VCaP (cell line): ENCODE results near the gene LRCH4.
A peak's percentile ranks its signal among the peaks of the same experiment; 100 is the strongest.

Experiments used
- H3K27ac ChIP-seq: fragments of 450-650 bp; 2 replicates; pipeline ENCODE4 v1.5.1; 2017
- TF ChIP-seq, protein P1 (sequence below): fragments of 450-650 bp; conservative IDR thresholded peaks from 2 replicates; pipeline ENCODE4 v1.5.1; 2017; ENCODE audit warnings: mild to moderate bottlenecking, moderate library complexity

Gene LRCH4

DNA sequence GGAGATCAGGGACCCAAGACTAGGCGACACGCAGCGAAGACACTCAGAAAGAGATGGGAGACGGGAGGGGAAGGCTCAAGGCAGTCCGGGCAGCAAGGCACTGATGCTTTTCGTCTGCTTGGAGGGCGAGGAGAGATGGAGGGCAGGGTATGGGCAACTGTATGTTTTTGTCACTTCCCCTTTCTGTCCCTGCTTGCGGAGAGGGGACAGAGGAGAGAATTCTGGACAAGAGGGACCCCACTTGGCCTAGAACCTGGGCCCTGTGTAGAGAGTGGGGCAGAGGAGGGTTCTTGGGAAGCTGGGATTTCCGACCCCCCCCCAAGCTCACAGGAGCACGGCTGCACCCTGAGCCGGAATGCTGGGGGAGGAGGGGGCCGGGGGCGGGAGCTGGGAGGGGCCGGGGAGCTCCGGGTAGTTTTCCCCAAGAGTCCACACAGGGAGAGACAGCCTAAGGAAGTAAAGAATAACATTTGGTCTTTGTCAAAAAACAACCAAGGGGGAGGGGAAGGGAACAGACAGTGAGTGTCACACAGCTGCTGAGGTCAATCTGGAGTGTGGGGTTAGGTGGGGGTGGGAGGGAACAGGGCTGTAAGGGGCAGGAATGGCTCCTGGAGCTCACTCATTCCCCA is 1.8 kb downstream of the LRCH4 start:
- TF ChIP-seq, protein P1, sequence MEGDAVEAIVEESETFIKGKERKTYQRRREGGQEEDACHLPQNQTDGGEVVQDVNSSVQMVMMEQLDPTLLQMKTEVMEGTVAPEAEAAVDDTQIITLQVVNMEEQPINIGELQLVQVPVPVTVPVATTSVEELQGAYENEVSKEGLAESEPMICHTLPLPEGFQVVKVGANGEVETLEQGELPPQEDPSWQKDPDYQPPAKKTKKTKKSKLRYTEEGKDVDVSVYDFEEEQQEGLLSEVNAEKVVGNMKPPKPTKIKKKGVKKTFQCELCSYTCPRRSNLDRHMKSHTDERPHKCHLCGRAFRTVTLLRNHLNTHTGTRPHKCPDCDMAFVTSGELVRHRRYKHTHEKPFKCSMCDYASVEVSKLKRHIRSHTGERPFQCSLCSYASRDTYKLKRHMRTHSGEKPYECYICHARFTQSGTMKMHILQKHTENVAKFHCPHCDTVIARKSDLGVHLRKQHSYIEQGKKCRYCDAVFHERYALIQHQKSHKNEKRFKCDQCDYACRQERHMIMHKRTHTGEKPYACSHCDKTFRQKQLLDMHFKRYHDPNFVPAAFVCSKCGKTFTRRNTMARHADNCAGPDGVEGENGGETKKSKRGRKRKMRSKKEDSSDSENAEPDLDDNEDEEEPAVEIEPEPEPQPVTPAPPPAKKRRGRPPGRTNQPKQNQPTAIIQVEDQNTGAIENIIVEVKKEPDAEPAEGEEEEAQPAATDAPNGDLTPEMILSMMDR, result no peak
- peak overlapping the region; percentile 99 for H3K27ac ChIP-seq

DNA sequence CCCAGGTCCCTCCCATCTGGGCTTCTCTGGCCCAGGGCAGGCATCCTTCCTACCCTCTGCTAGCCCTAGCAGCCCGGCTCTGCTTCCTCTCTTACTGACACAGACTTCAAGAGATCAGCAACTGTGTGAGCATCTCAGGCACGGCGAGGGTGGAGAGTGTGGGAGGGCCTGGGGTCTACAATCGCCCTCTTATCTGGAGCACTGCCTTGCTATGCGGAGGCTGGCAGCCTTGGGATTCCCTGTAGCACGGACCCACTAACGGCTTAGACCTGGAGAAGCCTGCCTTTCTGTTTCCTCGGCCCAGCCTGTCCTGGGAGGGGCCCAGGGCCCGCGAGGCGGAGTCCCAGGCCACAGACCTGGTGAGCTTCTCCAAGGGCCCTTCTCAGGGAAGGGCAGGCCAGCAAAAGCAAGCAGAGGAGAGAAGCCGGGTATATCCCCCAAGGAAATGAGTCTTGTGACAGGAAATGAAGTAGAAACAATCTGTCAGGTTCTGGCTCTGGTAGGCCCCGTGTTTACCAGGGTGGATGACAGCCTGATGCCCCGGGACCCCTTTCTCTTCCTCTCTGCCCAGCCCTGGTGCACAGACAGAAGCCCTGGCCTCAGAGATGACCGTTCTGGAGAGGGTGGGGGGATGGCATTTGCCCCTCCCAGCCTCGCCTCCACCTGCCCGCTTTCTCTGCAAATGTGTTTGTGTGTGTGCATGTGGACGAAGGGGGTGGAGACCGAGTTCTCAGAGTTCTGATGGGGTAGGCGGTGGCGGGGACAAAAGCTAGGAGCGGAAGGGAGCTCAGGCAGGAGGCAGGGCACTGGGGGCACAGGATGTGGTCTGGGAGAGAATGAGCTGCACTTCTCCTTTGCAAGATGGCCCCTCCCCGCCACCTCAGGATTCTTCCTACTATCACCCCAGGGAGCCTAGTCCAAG is 2.5 kb downstream of the LRCH4 start:
- peak overlapping the region; percentile 99 for H3K27ac ChIP-seq
- TF ChIP-seq, protein P1, result no peak

DNA sequence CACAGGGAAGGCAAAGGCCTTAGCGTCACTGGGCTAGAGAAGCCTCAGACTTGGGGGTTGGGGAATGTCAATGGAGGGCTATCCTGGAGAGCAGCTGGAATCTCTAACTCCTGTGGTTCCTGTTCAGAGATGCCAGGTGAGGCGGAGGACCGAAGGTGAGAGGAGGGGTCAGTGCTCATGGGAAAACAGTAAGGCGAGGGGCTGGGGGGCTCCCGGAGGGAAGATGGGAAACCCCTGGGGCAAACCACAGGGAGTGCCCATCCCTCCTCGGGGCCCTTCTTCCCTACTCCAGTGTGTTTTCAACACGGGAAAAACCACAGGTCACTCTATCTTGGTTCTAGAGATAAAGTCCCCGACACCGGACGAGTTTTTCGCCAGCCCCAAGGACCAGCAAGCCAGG is 3.3 kb downstream of the LRCH4 start:
- H3K27ac ChIP-seq, result peak overlapping the region; percentile 99
- TF ChIP-seq, protein P1, result no peak

DNA sequence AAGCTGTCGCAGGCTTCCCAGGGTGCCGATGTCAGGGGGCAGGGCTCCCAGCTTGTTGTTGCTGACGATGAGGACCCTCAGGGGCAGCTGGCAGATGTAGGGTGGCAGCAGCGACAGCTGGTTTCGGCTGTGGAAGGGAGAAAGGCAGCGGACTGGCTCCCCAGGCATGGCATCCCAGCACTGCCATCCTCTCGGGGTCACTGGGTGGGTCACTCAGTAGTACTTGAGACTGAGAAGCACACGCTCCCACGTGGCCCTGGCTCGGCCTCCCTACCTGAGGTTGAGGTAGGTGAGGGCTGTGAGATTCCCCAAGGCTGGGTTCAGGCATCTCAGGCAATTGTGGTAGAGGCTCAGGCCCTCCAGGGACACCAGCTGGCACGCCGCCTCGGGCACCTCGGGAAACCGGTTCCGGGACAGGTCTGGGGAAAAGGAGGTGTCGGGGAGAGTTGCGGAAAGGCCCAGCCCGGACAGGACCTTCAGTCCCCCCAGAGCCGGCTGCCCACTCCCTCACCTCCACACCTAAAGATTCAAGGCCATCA is 3.8 kb downstream of the LRCH4 start:
- TF ChIP-seq, protein P1, result no peak
- H3K27ac ChIP-seq, result peak overlapping the region; percentile 99

GRCh38 chr7:100580466-100581283 is 5.3 kb downstream of the LRCH4 start:
- peak overlapping the region; percentile 99; the same call in 1 of the 2 replicates for H3K27ac ChIP-seq
- TF ChIP-seq, protein P1, result no peak

GRCh38 chr7:100578246-100579183 is 7.4 kb downstream of the LRCH4 start:
- H3K27ac ChIP-seq, result no peak overlapping the region
- TF ChIP-seq, protein P1, result no peak
